ENCODE data around the gene EMD. TPM values are rescaled to one million over a fixed set of nuclear protein-coding genes. Genes with fewer than 3 reads are reported as not detected.

Gene EMD
- total RNA-seq, 1 experiment from 2014 or later = 115 TPM

DNA sequence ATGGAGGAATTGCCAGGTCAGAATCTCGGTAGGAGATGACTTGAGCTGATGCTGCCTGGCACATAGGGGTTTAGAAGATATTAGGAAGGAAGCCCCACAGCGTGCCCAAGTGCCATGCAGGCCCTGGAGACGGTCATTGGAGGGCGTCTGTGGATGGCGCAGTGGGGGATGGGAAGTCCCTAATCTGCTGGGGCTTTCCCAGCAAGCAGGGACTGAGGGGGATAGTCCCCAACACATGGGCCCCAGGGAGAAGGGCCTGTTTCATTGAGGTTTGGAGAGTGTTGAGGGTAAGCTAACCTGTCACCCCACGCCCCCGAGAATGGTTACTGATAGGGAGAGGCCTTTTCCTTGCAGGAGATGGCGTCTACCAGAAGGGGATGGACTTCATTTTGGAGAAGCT is 40.1 kb downstream of the EMD start:
- Histone ChIP-seq H3T11ph (ENCODE audit: low read length) (no peak overlapping the region), H3K27me3 (ENCODE audit: insufficient read depth, low read length) (no peaks in the 10 kb centered on the region), H3K9ac (ENCODE audit: extremely low read depth, insufficient read length, low read length) (no peak overlapping the region), H3K18ac (ENCODE audit: insufficient read length, low read depth, low read length) (no peak overlapping the region), H4K20me1 (ENCODE audit: control insufficient read depth, insufficient read depth, insufficient read length) (no peaks in the 10 kb centered on the region), H3K23me2 (ENCODE audit: insufficient read length, low read depth, low read length, poor library complexity, severe bottlenecking) (no peaks in the 10 kb centered on the region), H3K79me1 (ENCODE audit: insufficient read depth, low read depth, low read length, poor library complexity, severe bottlenecking) (no peaks in the 10 kb centered on the region), H3K4ac (ENCODE audit: low read depth, low read length) (no peak overlapping the region), H3K4me1 (ENCODE audit: insufficient read depth, low read length) (no peaks in the 10 kb centered on the region), H2BK20ac (ENCODE audit: low read depth, low read length, poor library complexity, severe bottlenecking) (no peak overlapping the region), H3K14ac (ENCODE audit: insufficient read depth, low read length) (no peak overlapping the region), H2AFZ (ENCODE audit: low read length) (no peak overlapping the region), H3K56ac (ENCODE audit: insufficient read length, low read depth, low read length) (no peak overlapping the region), H3K4me2 (ENCODE audit: insufficient read depth, insufficient read length, low read length) (no peak overlapping the region), H3K79me2 (ENCODE audit: insufficient read depth, low read length) (no peaks in the 10 kb centered on the region), H4K5ac (ENCODE audit: insufficient read length, low read depth, low read length) (no peak overlapping the region), H3K9me3 (ENCODE audit: control insufficient read depth, low read depth, low read length) (peaks cover 34% of the 10 kb centered on the region), H2BK12ac (ENCODE audit: insufficient read length, low read depth, low read length) (no peak overlapping the region), H4K8ac (replicated peaks; ENCODE audit: insufficient read length, low read depth, low read length) (no peak overlapping the region), H3K23ac (ENCODE audit: insufficient read length, low read depth, low read length) (no peak overlapping the region), H2BK120ac (ENCODE audit: low read depth, low read length, poor library complexity, severe bottlenecking) (no peak overlapping the region), H2AK5ac (ENCODE audit: insufficient read length, low read length) (no peak overlapping the region), H2BK5ac (ENCODE audit: insufficient read length, low read length) (no peak overlapping the region), H3K27ac (ENCODE audit: insufficient read length, low read depth, low read length) (no peak overlapping the region), H4K91ac (ENCODE audit: insufficient read length, low read depth, low read length) (no peak overlapping the region), H2BK15ac (ENCODE audit: low read depth, low read length) (no peak overlapping the region)
- Mint-ChIP-seq H3K27ac (no peak overlapping the region), H3K27me3 (ENCODE audit: low read depth) (no peaks in the 10 kb centered on the region), H3K4me1 (no peaks in the 10 kb centered on the region), H3K36me3 (ENCODE audit: insufficient read depth in 1 of 3, low read depth in 3 of 3) (peaks cover 13 to 23% (median 16%) of the 10 kb centered on the region in 3 experiments), H3K9me3 (peaks cover 58 to 65% of the 10 kb centered on the region in 2 experiments), H3K4me3 (no peak overlapping the region)
- TF ChIP-seq, protein P1, sequence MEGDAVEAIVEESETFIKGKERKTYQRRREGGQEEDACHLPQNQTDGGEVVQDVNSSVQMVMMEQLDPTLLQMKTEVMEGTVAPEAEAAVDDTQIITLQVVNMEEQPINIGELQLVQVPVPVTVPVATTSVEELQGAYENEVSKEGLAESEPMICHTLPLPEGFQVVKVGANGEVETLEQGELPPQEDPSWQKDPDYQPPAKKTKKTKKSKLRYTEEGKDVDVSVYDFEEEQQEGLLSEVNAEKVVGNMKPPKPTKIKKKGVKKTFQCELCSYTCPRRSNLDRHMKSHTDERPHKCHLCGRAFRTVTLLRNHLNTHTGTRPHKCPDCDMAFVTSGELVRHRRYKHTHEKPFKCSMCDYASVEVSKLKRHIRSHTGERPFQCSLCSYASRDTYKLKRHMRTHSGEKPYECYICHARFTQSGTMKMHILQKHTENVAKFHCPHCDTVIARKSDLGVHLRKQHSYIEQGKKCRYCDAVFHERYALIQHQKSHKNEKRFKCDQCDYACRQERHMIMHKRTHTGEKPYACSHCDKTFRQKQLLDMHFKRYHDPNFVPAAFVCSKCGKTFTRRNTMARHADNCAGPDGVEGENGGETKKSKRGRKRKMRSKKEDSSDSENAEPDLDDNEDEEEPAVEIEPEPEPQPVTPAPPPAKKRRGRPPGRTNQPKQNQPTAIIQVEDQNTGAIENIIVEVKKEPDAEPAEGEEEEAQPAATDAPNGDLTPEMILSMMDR (conservative IDR thresholded peaks at IDR 0.05) = no peak
- no peak for DNase-seq
- WGBS (ENCODE audit: extremely low coverage, insufficient read length, low lambda C conversion rate) = no CpG with 5 or more reads among the region's 8 CpGs
